AG04449 (cell line): ENCODE data around the gene ARID3C.

ENCODE experiments used
- CTCF ChIA-PET: fragments of 350-600 bp; formaldehyde crosslinking; extraction: SDS; loops from one replicate; lab custom pipeline; 2021; ENCODE audit warnings: antibody characterized with exemption; lab: Yijun Ruan, JAX
- POLR2A ChIA-PET: fragments of 400-600, 350-600 bp; formaldehyde crosslinking; extraction: SDS; loops from one replicate; lab custom pipeline; 2020; ENCODE audit warnings: antibody characterized with exemption, inconsistent platforms; lab: Yijun Ruan, JAX
- DNase-seq: peaks from one replicate; pipeline ENCODE4 v3.0.0-alpha.2; 2010; ENCODE audit warnings: low read depth, low spot score
- H3K4me3 ChIP-seq: 2 replicates; pipeline ENCODE4 v1.5.1; 2011; ENCODE audit warnings: low read depth, mild to moderate bottlenecking, control low read depth, low read length
- TF ChIP-seq, protein P1 (sequence below): IDR thresholded peaks from one replicate; pipeline ENCODE4 v1.5.1; 2011; ENCODE audit warnings: mild to moderate bottlenecking, moderate library complexity, low read length, control low read depth, inconsistent platforms; ENCODE audit not compliant: insufficient read depth; ENCODE audit errors: missing control alignments

The ARID3C gene

DNA sequence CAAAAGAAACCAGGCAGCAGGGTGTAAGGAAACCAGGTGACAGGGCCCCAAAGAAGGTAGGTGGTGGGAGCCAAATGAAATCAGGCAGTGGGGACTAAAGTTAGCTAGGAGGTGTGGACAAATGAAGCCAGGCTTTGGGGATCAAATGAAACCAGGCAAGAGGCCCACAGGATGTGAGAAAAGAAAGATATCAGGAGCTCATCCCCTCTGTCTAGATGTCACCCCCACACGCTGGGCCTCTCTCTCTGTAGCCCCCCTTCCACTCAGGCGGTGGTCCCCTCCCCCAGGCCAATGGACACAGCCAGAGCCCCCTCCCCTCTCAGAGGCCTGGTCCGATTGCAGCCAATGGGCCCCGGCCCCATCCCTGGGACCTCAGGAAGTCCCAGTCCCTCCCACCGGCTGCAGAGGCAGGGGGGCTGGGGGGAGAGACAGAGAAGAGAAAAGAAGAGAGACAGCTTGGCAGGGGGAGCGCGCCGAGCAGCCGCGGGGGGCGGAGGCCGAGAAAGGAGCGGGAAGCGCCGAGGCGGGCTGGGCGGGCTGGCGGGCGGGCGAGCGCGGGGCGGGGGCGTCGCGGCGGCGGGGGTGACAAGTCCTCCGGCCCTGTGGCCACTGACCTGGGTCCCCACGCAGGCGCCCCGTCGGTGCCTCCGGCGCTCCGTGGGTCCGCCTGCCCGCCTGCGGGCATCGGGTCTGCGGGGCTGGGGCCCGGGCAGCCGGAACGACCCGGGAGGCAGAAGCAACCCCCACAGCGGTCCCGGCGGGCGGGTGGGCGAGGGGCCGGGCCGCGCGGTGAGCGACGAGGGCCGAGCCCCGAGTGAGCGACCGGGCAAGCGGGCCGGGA lies 51.2 kb downstream of the ARID3C start:
- CTCF ChIA-PET = interaction anchor here (0.7 to 11.5 kb wide), 6 partner anchors 11 to 174 kb away, joined by 3 to 119 read pairs (median 3); no protein-coding TSS in a partner anchor
- H3K4me3 ChIP-seq = peak overlapping the region; percentile 27; the same call in 1 of the 2 replicates

DNA sequence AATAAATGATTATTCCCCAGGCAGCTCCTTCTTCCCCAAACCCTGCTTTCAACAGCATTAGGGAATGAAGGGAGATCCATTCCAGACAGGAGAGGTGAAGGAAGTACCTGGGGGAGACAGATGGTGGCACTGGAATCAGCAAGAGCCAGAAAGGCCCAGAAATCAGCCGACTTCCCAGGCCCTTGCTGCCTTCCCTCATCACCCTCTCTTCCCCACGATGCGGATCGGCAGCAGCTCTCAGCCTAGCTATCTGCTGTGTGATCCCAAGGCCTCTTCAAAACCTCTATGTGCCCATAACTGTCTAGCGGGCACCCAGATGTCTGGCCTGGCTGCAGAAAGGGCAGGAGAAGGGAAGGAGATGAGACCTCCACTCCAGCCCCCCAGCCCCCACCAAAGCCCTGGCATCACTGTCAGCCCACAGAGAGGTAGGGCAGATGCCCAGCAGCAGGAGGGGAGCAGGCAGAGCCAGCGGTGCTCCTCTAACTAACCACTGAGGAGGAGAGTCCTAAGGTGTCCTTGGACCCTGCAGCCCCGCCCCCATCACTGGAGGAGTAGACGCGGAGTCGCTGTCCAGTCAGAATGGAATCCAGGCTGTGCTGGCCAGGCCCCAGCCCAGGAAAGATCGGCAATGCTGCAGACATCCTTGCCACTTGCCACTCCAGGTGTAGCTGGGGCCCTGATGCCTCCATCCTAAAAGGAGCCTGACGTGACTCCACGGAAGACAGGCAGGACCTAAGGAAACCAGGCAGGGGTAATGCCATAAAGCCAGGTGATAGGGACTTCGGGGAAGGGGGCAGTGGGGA lies 52.1 kb downstream of the ARID3C start:
- no peak overlapping the region for H3K4me3 ChIP-seq
- ChIA-PET POLR2A (no interaction called here), CTCF (interaction anchor here (1.0 to 11.5 kb wide), 6 partner anchors 17 to 173 kb away, joined by 3 to 119 read pairs (median 5); no protein-coding TSS in a partner anchor)
- DNase-seq = no peak
- TF ChIP-seq, protein P1, sequence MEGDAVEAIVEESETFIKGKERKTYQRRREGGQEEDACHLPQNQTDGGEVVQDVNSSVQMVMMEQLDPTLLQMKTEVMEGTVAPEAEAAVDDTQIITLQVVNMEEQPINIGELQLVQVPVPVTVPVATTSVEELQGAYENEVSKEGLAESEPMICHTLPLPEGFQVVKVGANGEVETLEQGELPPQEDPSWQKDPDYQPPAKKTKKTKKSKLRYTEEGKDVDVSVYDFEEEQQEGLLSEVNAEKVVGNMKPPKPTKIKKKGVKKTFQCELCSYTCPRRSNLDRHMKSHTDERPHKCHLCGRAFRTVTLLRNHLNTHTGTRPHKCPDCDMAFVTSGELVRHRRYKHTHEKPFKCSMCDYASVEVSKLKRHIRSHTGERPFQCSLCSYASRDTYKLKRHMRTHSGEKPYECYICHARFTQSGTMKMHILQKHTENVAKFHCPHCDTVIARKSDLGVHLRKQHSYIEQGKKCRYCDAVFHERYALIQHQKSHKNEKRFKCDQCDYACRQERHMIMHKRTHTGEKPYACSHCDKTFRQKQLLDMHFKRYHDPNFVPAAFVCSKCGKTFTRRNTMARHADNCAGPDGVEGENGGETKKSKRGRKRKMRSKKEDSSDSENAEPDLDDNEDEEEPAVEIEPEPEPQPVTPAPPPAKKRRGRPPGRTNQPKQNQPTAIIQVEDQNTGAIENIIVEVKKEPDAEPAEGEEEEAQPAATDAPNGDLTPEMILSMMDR = no peak

More for the DNA sequence above, 51.2 kb downstream of the ARID3C start:
- no peak for DNase-seq
- POLR2A ChIA-PET = no interaction called here
- TF ChIP-seq, protein P1 = no peak

DNA sequence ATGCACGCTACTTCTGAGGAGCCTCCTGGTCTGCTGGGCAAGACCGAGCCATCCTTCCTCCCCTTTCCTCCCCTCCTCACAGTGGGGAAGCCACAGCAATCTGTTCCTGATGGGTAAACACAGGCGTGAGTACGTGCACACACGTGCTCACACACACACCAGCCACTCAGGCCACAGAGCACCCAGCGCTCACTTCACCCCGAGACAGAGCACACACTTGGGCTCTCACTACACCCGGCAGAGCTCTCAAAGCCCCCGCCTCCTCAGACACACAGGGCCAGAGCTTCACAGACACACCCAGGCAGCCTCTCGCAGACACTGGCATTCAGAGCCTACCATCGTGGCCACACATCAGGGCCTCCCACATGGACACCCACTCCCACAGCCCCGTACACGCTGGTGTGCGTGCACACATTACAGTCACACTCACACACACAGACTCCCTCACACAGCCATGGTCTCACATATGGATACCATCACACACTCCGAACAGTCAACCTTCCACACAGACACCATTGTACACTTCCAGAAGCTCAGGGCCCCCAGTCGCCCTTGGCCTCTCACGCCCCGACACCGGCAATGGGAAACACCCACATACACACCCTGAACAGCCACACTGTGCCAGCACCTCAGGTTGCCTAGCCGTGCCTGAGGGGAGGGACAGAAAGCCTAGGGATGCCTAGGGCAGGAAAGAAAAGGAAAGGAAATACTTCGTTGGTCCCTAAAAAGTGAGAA lies 52.8 kb downstream of the ARID3C start:
- ChIA-PET POLR2A (no interaction called here), CTCF (interaction anchor here (1.0 to 11.5 kb wide), 5 partner anchors 17 to 172 kb away, joined by 3 to 119 read pairs (median 6); no protein-coding TSS in a partner anchor)
- TF ChIP-seq, protein P1 = no peak

DNA sequence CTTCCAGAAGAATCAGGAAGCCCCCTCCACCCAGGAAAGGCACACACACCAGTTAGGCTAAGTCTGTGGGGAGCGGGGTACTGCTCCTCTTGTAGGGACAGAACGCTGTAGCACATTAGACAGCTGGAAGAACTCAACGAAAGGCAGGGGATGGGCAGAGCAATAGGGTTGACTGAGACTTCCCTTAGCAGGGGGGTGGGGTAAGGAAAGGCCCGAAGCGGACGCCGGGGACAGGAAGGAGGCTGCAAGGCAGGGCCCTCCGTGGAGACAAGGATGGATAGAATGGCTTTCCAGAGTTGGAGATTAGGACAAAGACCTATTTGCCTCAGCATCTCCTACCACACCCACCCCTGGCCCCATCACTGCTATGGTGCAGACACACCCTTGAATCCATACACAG lies 53.6 kb downstream of the ARID3C start:
- POLR2A ChIA-PET = no interaction called here
- CTCF ChIA-PET = interaction anchor here (1.7 to 11.5 kb wide), 3 partner anchors 18 to 171 kb away, joined by 6 to 119 read pairs (median 12); no protein-coding TSS in a partner anchor
- H3K4me3 ChIP-seq = no peak overlapping the region
- no peak for DNase-seq
- TF ChIP-seq, protein P1 = no peak

More for the DNA sequence above, 52.8 kb downstream of the ARID3C start:
- no peak overlapping the region for H3K4me3 ChIP-seq
- no peak for DNase-seq

DNA sequence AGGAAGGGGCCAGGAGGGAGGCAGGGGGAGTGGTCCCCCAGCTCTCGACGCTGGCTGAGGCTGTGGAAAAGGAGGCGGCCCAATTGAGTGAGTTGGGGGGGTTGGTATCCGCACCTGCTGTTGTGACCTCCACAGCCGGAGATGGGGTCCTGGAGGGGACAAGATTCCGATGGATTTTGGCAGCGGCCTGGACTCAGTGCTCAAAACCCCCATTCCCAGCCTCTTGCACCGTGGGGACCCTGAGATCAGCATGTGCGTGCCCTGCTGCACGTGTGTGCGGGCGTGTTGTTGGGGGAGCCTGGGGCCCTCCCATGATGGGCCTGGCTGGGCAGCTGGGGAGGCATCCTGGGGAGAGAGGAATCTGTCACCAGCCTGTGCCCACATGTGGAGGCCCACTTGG lies 54.3 kb downstream of the ARID3C start:
- no peak overlapping the region for H3K4me3 ChIP-seq
- ChIA-PET POLR2A (no interaction called here), CTCF (interaction anchor here (0.7 to 11.5 kb wide), 4 partner anchors 13 to 29 kb away, joined by 3 to 119 read pairs (median 8); no protein-coding TSS in a partner anchor)
- DNase-seq = no peak
- TF ChIP-seq, protein P1 = no peak
